ENCODE results near the gene RIN2.

Gene RIN2

GRCh38 chr20:19768325-19768842 lies 10.3 kb downstream of the RIN2 start:
- no peak for DNase-seq

- DNase-seq = no peak
Measured at GRCh38 chr20:19769507-19769906, 11.4 kb downstream of the RIN2 start.

- DNase-seq = no peak
Measured at GRCh38 chr20:19770375-19770774, 12.3 kb downstream of the RIN2 start.

- DNase-seq = no peak
Measured at GRCh38 chr20:19771031-19771430, 13.0 kb downstream of the RIN2 start.

- DNase-seq = no peak
Measured at GRCh38 chr20:19773471-19773870, 15.4 kb downstream of the RIN2 start.

- no peak for DNase-seq
Measured at GRCh38 chr20:19774135-19774933, 16.3 kb downstream of the RIN2 start.

- DNase-seq = no peak
Measured at GRCh38 chr20:19775353-19776253, 17.5 kb downstream of the RIN2 start.

- no peak for DNase-seq
Measured at GRCh38 chr20:19777315-19777714, 19.3 kb downstream of the RIN2 start.

GRCh38 chr20:19777981-19778380 lies 19.9 kb downstream of the RIN2 start:
- no peak for DNase-seq

- DNase-seq = no peak
Measured at GRCh38 chr20:19778404-19778803, 20.3 kb downstream of the RIN2 start.

GRCh38 chr20:19779634-19780033 lies 21.6 kb downstream of the RIN2 start:
- no peak for DNase-seq

- no peak for DNase-seq
Measured at GRCh38 chr20:19780261-19780660, 22.2 kb downstream of the RIN2 start.

GRCh38 chr20:19781235-19781634 lies 23.2 kb downstream of the RIN2 start:
- no peak for DNase-seq

- DNase-seq = no peak
Measured at GRCh38 chr20:19782669-19783068, 24.6 kb downstream of the RIN2 start.

GRCh38 chr20:19783966-19784401 lies 25.9 kb downstream of the RIN2 start:
- no peak for DNase-seq

GRCh38 chr20:19784511-19785172 lies 26.6 kb downstream of the RIN2 start:
- DNase-seq = peak; percentile 79

GRCh38 chr20:19785173-19785982 lies 27.3 kb downstream of the RIN2 start:
- no peak for DNase-seq

- no peak for DNase-seq
Measured at GRCh38 chr20:19785983-19786285, 27.9 kb downstream of the RIN2 start.

- DNase-seq = peak; percentile 85
Measured at GRCh38 chr20:19786311-19786710, 28.3 kb downstream of the RIN2 start.

- no peak for DNase-seq
Measured at GRCh38 chr20:19787366-19787765, 29.3 kb downstream of the RIN2 start.

- no peak for DNase-seq
Measured at GRCh38 chr20:19789009-19789408, 31.0 kb downstream of the RIN2 start.

GRCh38 chr20:19789446-19789845 lies 31.4 kb downstream of the RIN2 start:
- no peak for DNase-seq

Measured in NCI-H524 treated with DMSO at 0.1 percent for 48 hours (cell line).